ENCODE measurements around the gene PRCC. TPM values are rescaled to one million over a fixed set of nuclear protein-coding genes. Genes with fewer than 3 reads are reported as not detected.

PRCC gene
- total and polyA plus RNA-seq, 2 of the 8 experiments (the other 6 are each of a cell fraction or from before 2014, with no cell fraction given), result 95.2 to 115 TPM

GRCh38 chr1:156809711-156810366, 42.5 kb downstream of the PRCC start (continued):
- TF ChIP-seq GTF2F1 (IDR thresholded peaks at IDR 0.05; ENCODE audit: borderline replicate concordance, low read depth, low read length), result no peak
- TF ChIP-seq SIN3A (conservative IDR thresholded peaks at IDR 0.05 in 1 of 2, IDR thresholded peaks at IDR 0.05 in 1 of 2; ENCODE audit: low read depth in 1 of 2, low read length in 2 of 2), result no peak
- TF ChIP-seq TAF1 (IDR thresholded peaks at IDR 0.05; ENCODE audit: low read depth, low read length), result no peak
- no peak for TF ChIP-seq SP1 (IDR thresholded peaks at IDR 0.05; ENCODE audit: low read depth, low read length)
- no peak for TF ChIP-seq ZNF274 (IDR thresholded peaks at IDR 0.05; ENCODE audit: borderline replicate concordance, extremely low read depth, low read length)
- TF ChIP-seq HDAC2 (IDR thresholded peaks at IDR 0.05; ENCODE audit: borderline replicate concordance in 1 of 2, low read depth in 2 of 2, low read length in 2 of 2), result no peak
